Esophagus squamous epithelium (tissue), 5 donors: ENCODE data around the gene OPTN. TPM values are rescaled to one million over a fixed set of nuclear protein-coding genes. Genes with fewer than 3 reads are reported as not detected.
"Not testable (repeated sequence)": the region's sequence is repeated elsewhere in the genome, so short reads cannot be mapped to it uniquely, and the experiment has no call there.

Source experiments
- DNase-seq: peaks from one replicate; lab custom pipeline; 2025; lab: John Stamatoyannopoulos, UW
- H3K27ac ChIP-seq, 4 donors: fragments of 200-600 bp; sonication (generic); one replicate each; pipeline ENCODE4 v1.5.1; 2016 to 2019; ENCODE audit warnings: mild to moderate bottlenecking in 1 of 4
- H3K27me3 ChIP-seq, 4 donors: fragments of 200-600 bp; sonication (generic); 1 replicate in 3 of 4; 2 replicates in 1 of 4; pipeline versions ENCODE4 v1.5.1 to v1.6.0; 2017 to 2021; ENCODE audit warnings: antibody characterized with exemption in 1 of 4
- H3K36me3 ChIP-seq, 3 donors: fragments of 200-600 bp; sonication (generic); one replicate each; pipeline ENCODE4 v1.5.1; 2016 to 2019
- H3K4me1 ChIP-seq, 3 donors: fragments of 200-600 bp; sonication (generic); one replicate each; pipeline ENCODE4 v1.5.1; 2017 to 2019
- H3K4me3 ChIP-seq, 4 donors: fragments of 200-600 bp; sonication (generic); 1 replicate in 3 of 4; 2 replicates in 1 of 4; pipeline ENCODE4 v1.5.1; 2016 to 2019; ENCODE audit warnings: mild to moderate bottlenecking in 2 of 4, moderate library complexity in 1 of 4
- H3K9me3 ChIP-seq, 3 donors: fragments of 200-600 bp; sonication (generic); one replicate each; pipeline ENCODE4 v1.5.1; 2016 to 2019
- CTCF ChIP-seq, 6 experiments: fragments of 450-650 bp in 4 of 6; fragments of 200-600 bp in 2 of 6; sonication (generic) in 2 of 6; IDR thresholded peaks; one replicate each; pipeline ENCODE4 v1.5.1; 2016 to 2019; ENCODE audit warnings: antibody characterized with exemption in 6 of 6, mild to moderate bottlenecking in 4 of 6, moderate library complexity in 4 of 6
- POLR2A ChIP-seq, 4 donors: fragments of 450-650 bp; IDR thresholded peaks; one replicate each; pipeline ENCODE4 v1.6.1; 2017; ENCODE audit warnings: antibody characterized with exemption in 4 of 4, mild to moderate bottlenecking in 4 of 4, moderate library complexity in 3 of 4
- WGBS, 2 donors: methylation state at CpG; one replicate each; pipeline ENCODE4 v1.1.5; 2018; 5-methylcytosine and 5-hydroxymethylcytosine counted together
- intact Hi-C: fragments of 100-400 bp; cut with DNase I; formaldehyde crosslinking; loops from one replicate; pipeline ENCODE4 v1.15.0; 2022
- total RNA-seq, 4 donors: library from RNA; depleted of rRNA; stranded (reverse); fragments of >200 nt; gene quantifications; one replicate each; pipeline ENCODE4 v1.1.0, GENCODE V29; 2016
- donor health status: DM: yes; HTN: yes; CAD: no.

The OPTN gene
- total RNA-seq, 4 donors from 2014 or later, result 23.3 to 46.9 (median 33.6) TPM

GRCh38 chr10:13079776-13080050, 20.2 kb upstream of the OPTN start:
- peaks cover 0 to 64% (median 37%) of the 10 kb centered on the region in 3 donors for H3K9me3 ChIP-seq

GRCh38 chr10:13080643-13081042, 19.3 kb upstream of the OPTN start:
- no peaks in the 10 kb centered on the region for H3K27me3 ChIP-seq
- intact Hi-C loops, result no loop called here
- TF ChIP-seq CTCF (IDR thresholded peaks at IDR 0.05), result no peak
- TF ChIP-seq POLR2A (IDR thresholded peaks at IDR 0.05), result no peak
- H3K27ac ChIP-seq, result no peak overlapping the region
- no peak for DNase-seq
- H3K9me3 ChIP-seq, result peaks cover 0 to 73% (median 43%) of the 10 kb centered on the region in 3 donors
- no peak overlapping the region for H3K4me3 ChIP-seq
- no peaks in the 10 kb centered on the region for H3K36me3 ChIP-seq
- 80 to 88% methylated on average over 7 of the region's 7 CpGs for WGBS, 2 donors
- peaks cover 0 to 4% (median 0%) of the 10 kb centered on the region in 3 donors for H3K4me1 ChIP-seq

More at GRCh38 chr10:13079776-13080050, 20.2 kb upstream of the OPTN start:
- no peak overlapping the region for H3K4me3 ChIP-seq
- DNase-seq, result no peak
- H3K4me1 ChIP-seq, result peaks cover 0 to 8% (median 0%) of the 10 kb centered on the region in 3 donors
- TF ChIP-seq POLR2A (IDR thresholded peaks at IDR 0.05) (no peak), CTCF (IDR thresholded peaks at IDR 0.05) (no peak)
- 13 to 22% methylated on average over 2 of the region's 2 CpGs for WGBS, 2 donors
- no peaks in the 10 kb centered on the region for H3K27me3 ChIP-seq
- no peaks in the 10 kb centered on the region for H3K36me3 ChIP-seq
- intact Hi-C loops, result no loop called here
- H3K27ac ChIP-seq, result no peak overlapping the region

- H3K36me3 ChIP-seq, H3K27ac ChIP-seq, H3K4me3 ChIP-seq, intact Hi-C loops, H3K27me3 ChIP-seq, DNase-seq: not testable (repeated sequence)
- H3K4me1 ChIP-seq, result peaks cover 0 to 13% (median 8%) of the 10 kb centered on the region in 3 donors
- WGBS, 2 donors, result 97% methylated on average over 3 of the region's 3 CpGs
- peaks cover 0 to 74% (median 42%) of the 10 kb centered on the region in 3 donors for H3K9me3 ChIP-seq
Observed at GRCh38 chr10:13083700-13084099, 16.3 kb upstream of the OPTN start.

- WGBS, 2 donors, result 95 to 97% methylated on average over 1 of the region's 1 CpG
- Histone ChIP-seq H3K9me3 (peaks cover 0 to 50% (median 26%) of the 10 kb centered on the region in 3 donors), H3K36me3 (no peaks in the 10 kb centered on the region), H3K4me1 (peaks cover 0 to 15% (median 8%) of the 10 kb centered on the region in 3 donors), H3K4me3 (no peak overlapping the region), H3K27me3 (no peaks in the 10 kb centered on the region), H3K27ac (no peak overlapping the region)
- no peak for TF ChIP-seq CTCF (IDR thresholded peaks at IDR 0.05)
- TF ChIP-seq POLR2A (IDR thresholded peaks at IDR 0.05), result no peak
- DNase-seq, result no peak
- intact Hi-C loops, result no loop called here
Observed at GRCh38 chr10:13086056-13086455, 13.9 kb upstream of the OPTN start.

- Histone ChIP-seq H3K4me3 (no peak overlapping the region), H3K9me3 (peaks cover 0 to 35% (median 26%) of the 10 kb centered on the region in 3 donors), H3K27ac (peak overlapping the region in 1 of 4 donors; percentile 30), H3K4me1 (peaks cover 0 to 31% (median 8%) of the 10 kb centered on the region in 3 donors), H3K36me3 (no peaks in the 10 kb centered on the region), H3K27me3 (no peaks in the 10 kb centered on the region)
- intact Hi-C loops, result no loop called here
- TF ChIP-seq CTCF (IDR thresholded peaks at IDR 0.05) (no peak), POLR2A (IDR thresholded peaks at IDR 0.05) (no peak)
- no peak for DNase-seq
- WGBS, 2 donors, result 72 to 73% methylated on average over 4 of the region's 4 CpGs
Observed at GRCh38 chr10:13087601-13087985, 12.4 kb upstream of the OPTN start.
